Measurements from ENCODE around the gene AREL1.

Gene AREL1

GRCh38 chr14:74698465-74698864 lies 14.4 kb downstream of the AREL1 start:
- DNase-seq (ENCODE audit: low spot score): no peak

- DNase-seq (ENCODE audit: low spot score): no peak
These were observed 14.9 kb downstream of the AREL1 start for GRCh38 chr14:74697976-74698375.

- DNase-seq (ENCODE audit: low spot score): peak; percentile 42
These were observed 15.3 kb downstream of the AREL1 start for GRCh38 chr14:74697543-74697942.

- DNase-seq (ENCODE audit: low spot score): no peak
These were observed 15.9 kb downstream of the AREL1 start for GRCh38 chr14:74697011-74697410.

DNA sequence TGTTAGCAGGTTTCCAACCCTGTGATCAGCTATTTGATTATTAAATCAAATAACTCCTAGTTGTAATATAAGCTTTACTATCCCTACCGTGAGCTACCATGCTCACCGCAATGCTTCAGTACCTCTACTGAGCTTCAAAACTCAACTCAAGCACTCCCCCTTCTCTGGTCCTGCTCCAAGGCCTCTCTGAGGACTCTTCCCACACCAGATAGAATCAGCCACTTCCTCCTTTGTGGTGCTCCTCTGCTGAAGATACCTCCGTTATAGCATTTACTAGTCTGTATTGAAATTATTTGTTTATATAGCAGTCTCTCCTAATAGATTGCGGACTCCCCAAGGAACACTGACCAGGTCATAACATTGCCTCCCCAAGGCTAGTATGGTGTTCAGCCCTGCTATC lies 17.5 kb downstream of the AREL1 start:
- no peak for DNase-seq (ENCODE audit: low spot score)

DNA sequence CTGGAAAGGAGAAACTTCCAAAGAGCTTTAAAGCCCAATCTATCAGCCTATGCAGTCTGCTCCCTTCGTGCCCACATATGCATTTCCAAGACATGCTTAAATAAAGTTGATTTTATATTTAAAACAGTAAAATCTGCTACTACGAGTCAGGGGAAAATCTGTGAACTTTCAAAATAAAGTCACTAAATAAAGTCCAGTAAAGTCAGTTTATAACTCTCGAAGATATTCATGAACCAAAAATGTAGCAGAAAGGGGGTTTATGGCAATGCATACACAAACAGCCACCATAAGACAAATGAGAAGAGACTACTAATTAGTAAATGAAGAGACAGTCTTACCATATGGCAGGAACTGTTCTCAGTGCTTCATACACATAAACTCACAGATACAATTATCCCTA lies 19.7 kb downstream of the AREL1 start:
- no peak for DNase-seq (ENCODE audit: low spot score)

- no peak for DNase-seq (ENCODE audit: low spot score)
These were observed 21.4 kb downstream of the AREL1 start for GRCh38 chr14:74691456-74691855.

- no peak for DNase-seq (ENCODE audit: low spot score)
These were observed 26.8 kb downstream of the AREL1 start for GRCh38 chr14:74685921-74686678.

- DNase-seq (ENCODE audit: low spot score): no peak
These were observed 27.8 kb downstream of the AREL1 start for GRCh38 chr14:74685056-74685455.

- DNase-seq (ENCODE audit: low spot score): no peak
These were observed 28.4 kb downstream of the AREL1 start for GRCh38 chr14:74684434-74684833.

GRCh38 chr14:74683406-74683805 lies 29.5 kb downstream of the AREL1 start:
- DNase-seq (ENCODE audit: low spot score): no peak

DNA sequence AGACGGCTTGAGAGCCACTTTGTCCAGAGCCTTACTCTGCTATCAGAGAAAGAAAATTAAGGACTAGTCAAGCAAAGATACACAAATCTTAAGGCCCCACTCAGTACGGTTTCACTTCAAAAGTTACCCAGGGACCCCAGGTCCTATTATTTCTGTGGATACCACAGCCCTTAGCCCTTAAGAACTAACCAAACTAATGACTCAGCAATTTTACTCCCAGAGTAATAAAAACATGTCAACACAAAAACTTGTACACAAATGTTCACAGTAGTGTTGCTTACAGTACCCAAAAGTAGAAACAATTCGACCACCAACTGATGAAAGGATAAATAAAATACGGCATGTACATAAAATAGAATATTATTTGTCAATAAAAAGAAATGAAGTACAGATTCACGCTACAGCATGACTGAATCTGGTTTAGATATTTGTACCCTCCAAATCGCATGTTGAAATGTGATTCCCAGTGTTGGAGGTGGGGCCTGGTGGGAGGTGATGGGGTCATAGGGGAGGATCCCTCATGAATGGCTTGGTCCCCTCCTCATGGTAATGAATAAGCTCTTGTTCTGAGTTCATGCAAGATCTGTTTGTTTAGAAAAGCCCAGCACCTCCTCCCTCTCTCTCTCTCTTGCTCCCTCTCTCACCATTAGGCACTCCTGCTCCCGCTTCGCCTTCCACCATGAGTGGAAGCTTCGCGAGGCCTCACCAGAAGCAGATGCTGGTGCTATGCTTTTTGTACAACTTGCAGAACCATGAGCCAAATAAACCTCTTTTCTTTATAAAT lies 30.5 kb downstream of the AREL1 start:
- DNase-seq (ENCODE audit: low spot score): no peak

DNA sequence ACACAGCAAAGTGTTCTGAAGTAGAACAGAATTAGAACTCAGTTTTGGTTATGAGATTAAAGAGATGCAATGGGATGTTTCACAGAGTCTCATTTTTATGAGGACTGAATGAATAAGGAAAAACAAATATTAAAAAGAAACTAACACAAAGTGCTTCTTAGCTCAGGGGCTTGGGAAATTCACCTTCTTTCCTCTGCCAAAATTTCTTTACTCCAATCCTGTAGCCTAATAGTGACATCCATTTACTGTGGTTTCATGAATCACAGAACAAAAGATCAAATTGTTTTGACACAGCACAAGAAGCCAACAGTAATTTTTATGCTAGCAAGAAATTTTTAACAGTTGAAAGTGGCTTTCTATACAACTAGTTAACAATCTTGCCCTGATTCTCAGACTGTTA lies 37.7 kb downstream of the AREL1 start:
- no peak for DNase-seq (ENCODE audit: low spot score)

DNA sequence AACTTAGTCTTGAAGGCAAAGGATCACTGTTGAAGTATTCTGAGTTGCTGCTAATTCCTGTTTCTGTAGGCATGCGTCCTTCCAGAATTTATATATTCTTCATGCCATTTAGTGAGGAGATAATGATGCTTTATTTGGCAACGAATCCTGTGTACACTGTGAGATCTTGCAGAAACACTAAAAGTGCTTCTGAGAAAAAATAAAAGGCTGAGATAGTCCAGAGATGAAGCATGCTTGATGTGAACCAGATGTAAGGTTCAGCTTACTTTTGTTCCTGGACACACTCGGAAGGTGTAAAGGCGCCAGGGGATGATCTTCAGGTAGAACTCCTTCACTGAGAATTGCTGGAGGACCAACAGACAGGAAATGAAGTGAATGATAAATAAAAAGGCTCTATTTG lies 39.1 kb downstream of the AREL1 start:
- no peak for DNase-seq (ENCODE audit: low spot score)

- DNase-seq (ENCODE audit: low spot score): no peak
These were observed 41.1 kb downstream of the AREL1 start for GRCh38 chr14:74671789-74672188.

GRCh38 chr14:74670726-74671411 lies 42.0 kb downstream of the AREL1 start:
- DNase-seq (ENCODE audit: low spot score): no peak

DNA sequence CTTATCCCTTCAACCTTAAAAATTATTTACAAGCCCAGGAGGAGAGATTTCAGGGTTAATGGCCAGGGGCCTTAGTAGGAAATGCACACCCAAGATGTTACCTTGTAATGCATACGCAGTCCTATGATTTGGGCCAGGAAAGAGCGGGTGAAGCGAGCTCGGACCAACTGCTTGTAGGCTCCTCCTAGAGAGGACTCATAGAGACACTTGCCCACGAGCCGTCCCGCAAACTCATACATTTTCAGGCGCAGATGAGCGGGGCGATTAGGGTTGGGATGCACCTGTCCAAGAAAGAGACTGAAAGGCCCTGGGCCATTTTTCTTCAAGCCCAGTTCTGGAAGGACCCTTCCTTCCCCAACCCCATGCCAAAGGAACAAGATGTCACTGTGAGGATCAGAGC lies 43.0 kb downstream of the AREL1 start:
- DNase-seq (ENCODE audit: low spot score): no peak

- DNase-seq (ENCODE audit: low spot score): no peak
These were observed 43.6 kb downstream of the AREL1 start for GRCh38 chr14:74669256-74669655.

GRCh38 chr14:74667758-74668157 lies 45.1 kb downstream of the AREL1 start:
- no peak for DNase-seq (ENCODE audit: low spot score)

DNA sequence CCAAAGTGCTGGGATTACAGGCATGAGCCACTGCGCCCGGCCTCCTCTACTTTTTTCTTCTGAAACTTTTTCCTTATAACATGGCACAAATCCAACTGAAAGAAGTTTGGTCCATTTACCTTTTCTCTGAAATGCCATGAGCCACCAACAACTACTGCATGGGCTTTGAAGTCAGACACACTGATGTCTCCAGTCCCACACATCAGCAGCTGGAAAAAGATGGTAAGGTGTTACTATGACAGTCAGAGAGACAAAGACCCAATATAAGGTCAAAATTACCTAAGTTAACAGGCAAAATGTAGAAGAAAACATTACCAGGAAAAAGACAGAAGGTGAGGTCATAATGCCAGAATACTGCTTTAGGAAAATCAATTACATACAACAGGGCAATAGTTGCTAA lies 48.2 kb downstream of the AREL1 start:
- no peak for DNase-seq (ENCODE audit: low spot score)

DNA sequence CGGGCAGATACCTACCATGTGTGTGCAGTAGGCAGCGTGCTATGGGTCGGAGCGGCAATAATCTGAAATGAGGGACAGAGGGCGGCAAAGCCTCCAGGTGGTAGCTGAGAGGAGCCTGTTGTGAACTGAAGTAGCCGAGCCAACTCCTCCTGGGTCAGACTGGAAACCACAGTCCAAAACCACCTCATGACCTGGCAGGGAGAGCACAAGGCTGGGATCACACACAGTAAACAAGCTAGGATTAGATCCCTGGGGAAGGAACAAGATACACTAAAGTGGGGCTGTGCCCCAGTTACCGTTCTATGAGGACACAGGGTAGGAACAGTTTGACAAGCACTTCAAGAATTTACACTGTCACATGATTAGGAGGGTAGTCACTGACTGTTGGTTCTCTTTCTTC lies 49.0 kb downstream of the AREL1 start:
- no peak for DNase-seq (ENCODE audit: low spot score)

DNA sequence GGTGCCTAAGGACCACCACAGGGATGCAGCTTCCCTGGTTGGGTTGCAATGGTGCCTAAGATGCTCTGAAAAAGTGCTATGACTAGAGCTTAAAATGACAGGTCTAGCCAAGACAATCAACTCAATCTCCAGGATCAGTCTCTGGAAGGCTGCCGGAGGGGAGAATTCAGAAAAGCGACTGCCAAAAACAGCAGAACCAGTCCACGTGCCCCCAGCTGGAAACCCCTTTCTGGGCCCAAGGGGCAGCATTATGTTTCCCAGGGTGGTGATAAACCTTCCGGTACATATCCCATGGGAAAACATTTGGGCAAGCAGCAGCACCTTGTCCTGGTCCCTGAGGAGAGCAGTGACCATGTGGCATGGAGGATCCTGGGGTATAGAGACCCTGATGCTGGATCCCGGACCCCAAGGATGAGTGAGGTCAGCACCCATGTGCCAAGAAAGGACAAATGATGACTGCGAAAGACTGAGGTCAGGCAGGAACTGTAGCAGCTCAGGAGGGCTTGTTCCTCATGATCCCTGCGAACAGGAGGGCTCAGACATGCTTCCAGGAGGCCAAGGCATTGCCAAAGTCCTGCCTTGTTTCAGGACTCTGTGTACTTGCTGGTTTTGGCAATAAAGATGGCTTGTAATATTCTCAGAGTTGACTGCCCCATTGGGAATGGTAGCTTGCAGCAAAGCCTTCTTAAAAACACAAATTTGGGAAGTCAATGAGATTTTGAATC lies 51.0 kb downstream of the AREL1 start:
- no peak for DNase-seq (ENCODE audit: low spot score)
